Uterus (tissue), 2 donors: ENCODE measurements around the gene FOSB.

Source experiments
- POLR2A ChIP-seq, 2 donors: fragments of 450-650 bp; IDR thresholded peaks; one replicate each; pipeline ENCODE4 v1.6.1; 2016; ENCODE audit warnings: antibody characterized with exemption in 2 of 2, mild to moderate bottlenecking in 1 of 2, moderate library complexity in 1 of 2
- TF ChIP-seq, protein P1 (sequence below), 4 experiments: fragments of 200-600 bp in 2 of 4; fragments of 450-650 bp in 2 of 4; sonication (generic) in 2 of 4; IDR thresholded peaks; one replicate each; pipeline ENCODE4 v1.5.1; 2016 to 2019; ENCODE audit warnings: antibody characterized with exemption in 4 of 4, mild to moderate bottlenecking in 2 of 4, moderate library complexity in 1 of 4

DNA sequence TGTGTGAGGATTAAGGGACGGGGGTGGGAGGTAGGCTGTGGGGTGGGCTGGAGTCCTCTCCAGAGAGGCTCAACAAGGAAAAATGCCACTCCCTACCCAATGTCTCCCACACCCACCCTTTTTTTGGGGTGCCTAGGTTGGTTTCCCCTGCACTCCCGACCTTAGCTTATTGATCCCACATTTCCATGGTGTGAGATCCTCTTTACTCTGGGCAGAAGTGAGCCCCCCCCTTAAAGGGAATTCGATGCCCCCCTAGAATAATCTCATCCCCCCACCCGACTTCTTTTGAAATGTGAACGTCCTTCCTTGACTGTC is 5.5 kb downstream of the FOSB start:
- TF ChIP-seq, protein P1, sequence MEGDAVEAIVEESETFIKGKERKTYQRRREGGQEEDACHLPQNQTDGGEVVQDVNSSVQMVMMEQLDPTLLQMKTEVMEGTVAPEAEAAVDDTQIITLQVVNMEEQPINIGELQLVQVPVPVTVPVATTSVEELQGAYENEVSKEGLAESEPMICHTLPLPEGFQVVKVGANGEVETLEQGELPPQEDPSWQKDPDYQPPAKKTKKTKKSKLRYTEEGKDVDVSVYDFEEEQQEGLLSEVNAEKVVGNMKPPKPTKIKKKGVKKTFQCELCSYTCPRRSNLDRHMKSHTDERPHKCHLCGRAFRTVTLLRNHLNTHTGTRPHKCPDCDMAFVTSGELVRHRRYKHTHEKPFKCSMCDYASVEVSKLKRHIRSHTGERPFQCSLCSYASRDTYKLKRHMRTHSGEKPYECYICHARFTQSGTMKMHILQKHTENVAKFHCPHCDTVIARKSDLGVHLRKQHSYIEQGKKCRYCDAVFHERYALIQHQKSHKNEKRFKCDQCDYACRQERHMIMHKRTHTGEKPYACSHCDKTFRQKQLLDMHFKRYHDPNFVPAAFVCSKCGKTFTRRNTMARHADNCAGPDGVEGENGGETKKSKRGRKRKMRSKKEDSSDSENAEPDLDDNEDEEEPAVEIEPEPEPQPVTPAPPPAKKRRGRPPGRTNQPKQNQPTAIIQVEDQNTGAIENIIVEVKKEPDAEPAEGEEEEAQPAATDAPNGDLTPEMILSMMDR (IDR thresholded peaks at IDR 0.05) = no peak
- TF ChIP-seq POLR2A (IDR thresholded peaks at IDR 0.05) = no peak
